Sigmoid colon (tissue), 4 donors: Measurements from ENCODE around the gene AP3M1.

ENCODE experiments used
- EP300 ChIP-seq, 4 donors: sonication (generic); formaldehyde crosslinking; IDR thresholded peaks; one replicate each; pipeline ENCODE4 v1.6.1; 2017; ENCODE audit warnings: antibody characterized with exemption in 4 of 4
- POLR2A ChIP-seq, 2 donors: fragments of 450-650 bp; IDR thresholded peaks; one replicate each; pipeline ENCODE4 v1.6.1; 2016; ENCODE audit warnings: antibody characterized with exemption in 2 of 2, mild to moderate bottlenecking in 2 of 2, moderate library complexity in 2 of 2
- POLR2AphosphoS5 ChIP-seq, 4 donors: sonication (generic); formaldehyde crosslinking; IDR thresholded peaks; one replicate each; pipeline ENCODE4 v1.6.1; 2017; ENCODE audit warnings: antibody characterized with exemption in 4 of 4
- TF ChIP-seq, protein P1 (sequence below), 4 experiments: fragments of 450-650 bp in 3 of 4; fragments of 200-600 bp in 1 of 4; IDR thresholded peaks; one replicate each; pipeline ENCODE4 v1.5.1; 2016 to 2019; ENCODE audit warnings: antibody characterized with exemption in 4 of 4, mild to moderate bottlenecking in 3 of 4, moderate library complexity in 2 of 4

DNA sequence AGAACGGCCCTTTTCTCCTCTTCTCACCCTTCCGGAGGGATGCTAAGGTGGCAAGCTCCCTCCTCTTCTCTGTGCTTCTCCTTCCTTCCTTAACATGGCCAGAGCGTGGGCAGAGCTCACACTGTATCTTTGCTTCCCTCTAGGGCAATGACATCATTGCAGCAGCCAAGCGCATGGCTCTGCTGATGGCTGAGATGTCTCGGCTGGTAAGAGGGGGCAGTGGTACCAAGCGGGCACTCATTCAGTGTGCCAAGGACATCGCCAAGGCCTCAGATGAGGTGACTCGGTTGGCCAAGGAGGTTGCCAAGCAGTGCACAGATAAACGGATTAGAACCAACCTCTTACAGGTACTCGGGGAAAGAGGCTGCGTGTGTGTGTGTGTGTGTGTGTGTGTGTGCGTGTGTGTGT, 36.6 kb downstream of the AP3M1 start:
- TF ChIP-seq, protein P1, sequence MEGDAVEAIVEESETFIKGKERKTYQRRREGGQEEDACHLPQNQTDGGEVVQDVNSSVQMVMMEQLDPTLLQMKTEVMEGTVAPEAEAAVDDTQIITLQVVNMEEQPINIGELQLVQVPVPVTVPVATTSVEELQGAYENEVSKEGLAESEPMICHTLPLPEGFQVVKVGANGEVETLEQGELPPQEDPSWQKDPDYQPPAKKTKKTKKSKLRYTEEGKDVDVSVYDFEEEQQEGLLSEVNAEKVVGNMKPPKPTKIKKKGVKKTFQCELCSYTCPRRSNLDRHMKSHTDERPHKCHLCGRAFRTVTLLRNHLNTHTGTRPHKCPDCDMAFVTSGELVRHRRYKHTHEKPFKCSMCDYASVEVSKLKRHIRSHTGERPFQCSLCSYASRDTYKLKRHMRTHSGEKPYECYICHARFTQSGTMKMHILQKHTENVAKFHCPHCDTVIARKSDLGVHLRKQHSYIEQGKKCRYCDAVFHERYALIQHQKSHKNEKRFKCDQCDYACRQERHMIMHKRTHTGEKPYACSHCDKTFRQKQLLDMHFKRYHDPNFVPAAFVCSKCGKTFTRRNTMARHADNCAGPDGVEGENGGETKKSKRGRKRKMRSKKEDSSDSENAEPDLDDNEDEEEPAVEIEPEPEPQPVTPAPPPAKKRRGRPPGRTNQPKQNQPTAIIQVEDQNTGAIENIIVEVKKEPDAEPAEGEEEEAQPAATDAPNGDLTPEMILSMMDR (IDR thresholded peaks at IDR 0.05): no peak
- TF ChIP-seq POLR2A (IDR thresholded peaks at IDR 0.05) (no peak), EP300 (IDR thresholded peaks at IDR 0.05) (no peak), POLR2AphosphoS5 (IDR thresholded peaks at IDR 0.05) (no peak)
